ENCODE measurements around the gene TNNI3K.

TNNI3K gene

GRCh38 chr1:74534241-74534640 is 299.1 kb downstream of the TNNI3K start:
- no peak overlapping the region for H3K27ac Mint-ChIP-seq
- no peaks in the 10 kb centered on the region for H3K27me3 Mint-ChIP-seq
- no peaks in the 10 kb centered on the region for H3K36me3 Mint-ChIP-seq (ENCODE audit: low read depth)
- no peak overlapping the region for H3K4me3 Mint-ChIP-seq
- H3K4me1 Mint-ChIP-seq (ENCODE audit: low read depth), result no peaks in the 10 kb centered on the region
- H3K9me3 Mint-ChIP-seq, result no peaks in the 10 kb centered on the region
- no peak for DNase-seq

- no peak for DNase-seq
- Mint-ChIP-seq H3K9me3 (no peaks in the 10 kb centered on the region), H3K4me3 (no peak overlapping the region), H3K27ac (no peak overlapping the region), H3K36me3 (ENCODE audit: low read depth) (no peaks in the 10 kb centered on the region), H3K27me3 (peaks cover 3% of the 10 kb centered on the region), H3K4me1 (ENCODE audit: low read depth) (no peaks in the 10 kb centered on the region)
Measured at GRCh38 chr1:74545821-74546220, 310.6 kb downstream of the TNNI3K start.

- H3K27me3 Mint-ChIP-seq, result peaks cover 3% of the 10 kb centered on the region
- no peaks in the 10 kb centered on the region for H3K36me3 Mint-ChIP-seq (ENCODE audit: low read depth)
- H3K27ac Mint-ChIP-seq, result no peak overlapping the region
- no peak overlapping the region for H3K4me3 Mint-ChIP-seq
- DNase-seq, result no peak
- no peaks in the 10 kb centered on the region for H3K4me1 Mint-ChIP-seq (ENCODE audit: low read depth)
- H3K9me3 Mint-ChIP-seq, result no peaks in the 10 kb centered on the region
Measured at GRCh38 chr1:74548961-74549750, 314.0 kb downstream of the TNNI3K start.

DNA sequence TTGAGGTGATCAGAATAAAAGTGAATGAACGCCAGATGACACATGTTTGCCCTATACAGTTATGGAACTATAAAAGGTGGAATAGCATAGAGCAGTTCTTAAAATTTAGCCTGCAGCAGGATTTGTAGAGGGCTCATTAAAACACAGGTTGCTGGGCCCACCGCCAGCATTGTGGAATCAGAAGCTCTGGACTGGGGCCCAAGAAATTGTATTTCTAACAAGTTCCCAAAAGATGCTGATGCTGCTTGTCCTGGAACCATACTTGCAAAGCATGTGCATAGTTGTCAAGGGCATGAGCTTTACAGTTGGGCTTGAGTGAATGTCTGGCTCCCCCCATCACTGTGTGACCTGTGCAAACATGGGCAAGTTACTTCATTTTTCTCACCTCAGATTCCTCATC is 314.7 kb downstream of the TNNI3K start:
- Mint-ChIP-seq H3K4me1 (ENCODE audit: low read depth) (no peaks in the 10 kb centered on the region), H3K36me3 (ENCODE audit: low read depth) (no peaks in the 10 kb centered on the region), H3K9me3 (no peaks in the 10 kb centered on the region), H3K4me3 (no peak overlapping the region), H3K27ac (no peak overlapping the region), H3K27me3 (peaks cover 3% of the 10 kb centered on the region)
- no peak for DNase-seq

- Mint-ChIP-seq H3K27ac (no peak overlapping the region), H3K27me3 (no peaks in the 10 kb centered on the region), H3K4me1 (ENCODE audit: low read depth) (no peaks in the 10 kb centered on the region), H3K9me3 (no peaks in the 10 kb centered on the region), H3K36me3 (ENCODE audit: low read depth) (no peaks in the 10 kb centered on the region), H3K4me3 (no peak overlapping the region)
- no peak for DNase-seq
Measured at GRCh38 chr1:74570797-74571492, 335.8 kb downstream of the TNNI3K start.

- Mint-ChIP-seq H3K27me3 (no peaks in the 10 kb centered on the region), H3K9me3 (no peaks in the 10 kb centered on the region), H3K36me3 (ENCODE audit: low read depth) (no peaks in the 10 kb centered on the region), H3K4me3 (no peak overlapping the region), H3K4me1 (ENCODE audit: low read depth) (no peaks in the 10 kb centered on the region), H3K27ac (no peak overlapping the region)
- no peak for DNase-seq
Measured at GRCh38 chr1:74571493-74571800, 336.3 kb downstream of the TNNI3K start.

DNA sequence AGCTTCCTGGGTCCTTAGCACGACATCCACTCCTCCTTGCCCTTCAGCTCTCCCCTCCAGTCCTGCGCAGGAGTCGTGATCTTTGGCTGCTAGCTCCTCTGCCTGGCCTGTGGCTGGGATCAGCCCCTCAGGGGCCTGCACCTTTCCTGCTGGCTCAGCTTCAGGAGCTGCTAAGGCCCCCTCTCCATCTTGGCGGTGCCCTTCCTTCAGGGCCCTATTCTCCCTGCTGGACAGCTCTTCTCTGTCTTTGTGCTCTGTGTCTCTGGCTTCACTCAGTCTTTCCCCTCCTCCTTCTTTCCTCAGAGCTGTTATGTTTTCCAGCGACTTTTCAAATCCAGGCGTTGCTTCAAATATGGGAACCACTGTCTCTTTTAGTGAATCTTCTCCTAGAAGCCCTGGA is 336.7 kb downstream of the TNNI3K start:
- no peaks in the 10 kb centered on the region for H3K9me3 Mint-ChIP-seq
- no peak overlapping the region for H3K4me3 Mint-ChIP-seq
- no peak overlapping the region for H3K27ac Mint-ChIP-seq
- no peaks in the 10 kb centered on the region for H3K4me1 Mint-ChIP-seq (ENCODE audit: low read depth)
- no peaks in the 10 kb centered on the region for H3K36me3 Mint-ChIP-seq (ENCODE audit: low read depth)
- H3K27me3 Mint-ChIP-seq, result no peaks in the 10 kb centered on the region
- DNase-seq, result no peak

DNA sequence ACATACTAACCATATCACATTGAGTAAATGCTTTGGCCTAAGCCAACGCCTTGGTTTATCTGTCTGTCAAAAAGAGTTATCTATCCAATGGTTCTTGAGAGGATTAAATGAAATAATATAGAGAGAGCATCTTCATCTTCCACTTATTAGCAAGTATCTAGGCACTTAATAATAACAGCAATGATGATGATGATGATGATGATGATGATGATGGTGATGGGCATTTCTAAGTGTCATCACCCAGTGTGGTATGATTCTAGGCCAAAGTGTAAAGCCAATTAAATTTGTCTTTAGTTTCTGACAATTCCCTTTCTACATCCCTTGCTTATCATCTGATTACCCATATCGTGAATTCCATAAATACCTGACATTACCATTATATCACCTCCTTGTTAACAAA is 342.9 kb downstream of the TNNI3K start:
- H3K9me3 Mint-ChIP-seq, result no peaks in the 10 kb centered on the region
- H3K27ac Mint-ChIP-seq, result no peak overlapping the region
- no peaks in the 10 kb centered on the region for H3K4me1 Mint-ChIP-seq (ENCODE audit: low read depth)
- H3K36me3 Mint-ChIP-seq (ENCODE audit: low read depth), result no peaks in the 10 kb centered on the region
- no peak overlapping the region for H3K4me3 Mint-ChIP-seq
- DNase-seq, result no peak
- H3K27me3 Mint-ChIP-seq, result no peaks in the 10 kb centered on the region

GRCh38 chr1:74579425-74579824 is 344.2 kb downstream of the TNNI3K start:
- no peak for DNase-seq
- H3K9me3 Mint-ChIP-seq, result no peaks in the 10 kb centered on the region
- no peaks in the 10 kb centered on the region for H3K4me1 Mint-ChIP-seq (ENCODE audit: low read depth)
- peaks cover 9% of the 10 kb centered on the region for H3K27me3 Mint-ChIP-seq
- no peak overlapping the region for H3K27ac Mint-ChIP-seq
- H3K4me3 Mint-ChIP-seq, result no peak overlapping the region
- no peaks in the 10 kb centered on the region for H3K36me3 Mint-ChIP-seq (ENCODE audit: low read depth)

GRCh38 chr1:74583397-74583796 is 348.2 kb downstream of the TNNI3K start:
- Mint-ChIP-seq H3K4me1 (ENCODE audit: low read depth) (no peaks in the 10 kb centered on the region), H3K36me3 (ENCODE audit: low read depth) (no peaks in the 10 kb centered on the region), H3K9me3 (no peaks in the 10 kb centered on the region), H3K27ac (no peak overlapping the region), H3K4me3 (no peak overlapping the region), H3K27me3 (peaks cover 9% of the 10 kb centered on the region)
- DNase-seq, result no peak

DNA sequence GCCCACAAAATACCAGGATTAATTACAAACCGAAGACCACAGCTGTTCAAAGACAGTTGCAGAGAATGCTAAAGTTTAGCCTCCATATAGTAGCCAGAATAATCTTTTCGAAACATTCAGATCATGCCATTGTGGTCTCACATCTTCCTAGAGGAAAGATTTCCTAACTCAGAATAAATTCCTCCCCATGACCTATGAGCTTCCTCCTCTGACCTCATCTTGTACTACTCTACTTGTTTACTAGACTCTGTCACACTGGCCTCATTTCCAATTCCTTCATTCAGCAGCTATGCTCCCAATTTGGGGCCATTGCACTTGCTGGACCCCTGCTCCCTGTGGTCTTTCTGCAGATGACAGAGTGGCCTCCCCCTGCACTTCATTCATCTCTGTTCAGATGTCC is 349.0 kb downstream of the TNNI3K start:
- no peaks in the 10 kb centered on the region for H3K4me1 Mint-ChIP-seq (ENCODE audit: low read depth)
- H3K36me3 Mint-ChIP-seq (ENCODE audit: low read depth), result no peaks in the 10 kb centered on the region
- H3K27ac Mint-ChIP-seq, result no peak overlapping the region
- no peak for DNase-seq
- H3K27me3 Mint-ChIP-seq, result peaks cover 9% of the 10 kb centered on the region
- no peak overlapping the region for H3K4me3 Mint-ChIP-seq
- H3K9me3 Mint-ChIP-seq, result no peaks in the 10 kb centered on the region

- Mint-ChIP-seq H3K27me3 (peaks cover 9% of the 10 kb centered on the region), H3K27ac (no peak overlapping the region), H3K9me3 (no peaks in the 10 kb centered on the region), H3K4me1 (ENCODE audit: low read depth) (no peaks in the 10 kb centered on the region), H3K4me3 (no peak overlapping the region), H3K36me3 (ENCODE audit: low read depth) (no peaks in the 10 kb centered on the region)
- DNase-seq, result no peak
Measured at GRCh38 chr1:74586253-74586897, 351.2 kb downstream of the TNNI3K start.

- Mint-ChIP-seq H3K27me3 (peaks cover 9% of the 10 kb centered on the region), H3K4me3 (no peak overlapping the region), H3K36me3 (ENCODE audit: low read depth) (no peaks in the 10 kb centered on the region), H3K4me1 (ENCODE audit: low read depth) (no peaks in the 10 kb centered on the region), H3K9me3 (no peaks in the 10 kb centered on the region), H3K27ac (no peak overlapping the region)
- DNase-seq, result no peak
Measured at GRCh38 chr1:74587888-74588287, 352.7 kb downstream of the TNNI3K start.

DNA sequence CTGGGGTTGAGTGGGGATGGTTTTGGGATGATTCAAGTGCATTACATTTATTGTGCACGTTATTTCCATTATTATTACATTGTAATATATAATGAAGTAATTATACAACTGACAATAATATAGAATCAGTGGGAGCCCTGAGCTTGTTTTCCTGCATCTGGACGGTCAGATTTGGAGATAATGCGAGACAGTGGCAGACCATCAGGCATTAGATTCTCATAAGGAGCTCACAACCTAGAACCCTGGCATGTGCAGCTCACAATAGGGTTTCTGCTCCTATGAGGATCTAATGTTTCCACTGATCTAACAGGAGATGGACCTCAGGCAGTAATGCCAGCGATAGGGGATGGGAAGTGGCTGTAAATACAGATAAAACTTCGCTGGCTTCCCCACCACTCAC is 355.1 kb downstream of the TNNI3K start:
- Mint-ChIP-seq H3K27me3 (no peaks in the 10 kb centered on the region), H3K4me1 (ENCODE audit: low read depth) (no peaks in the 10 kb centered on the region), H3K27ac (no peak overlapping the region), H3K4me3 (no peak overlapping the region), H3K9me3 (no peaks in the 10 kb centered on the region), H3K36me3 (ENCODE audit: low read depth) (no peaks in the 10 kb centered on the region)
- no peak for DNase-seq

DNA sequence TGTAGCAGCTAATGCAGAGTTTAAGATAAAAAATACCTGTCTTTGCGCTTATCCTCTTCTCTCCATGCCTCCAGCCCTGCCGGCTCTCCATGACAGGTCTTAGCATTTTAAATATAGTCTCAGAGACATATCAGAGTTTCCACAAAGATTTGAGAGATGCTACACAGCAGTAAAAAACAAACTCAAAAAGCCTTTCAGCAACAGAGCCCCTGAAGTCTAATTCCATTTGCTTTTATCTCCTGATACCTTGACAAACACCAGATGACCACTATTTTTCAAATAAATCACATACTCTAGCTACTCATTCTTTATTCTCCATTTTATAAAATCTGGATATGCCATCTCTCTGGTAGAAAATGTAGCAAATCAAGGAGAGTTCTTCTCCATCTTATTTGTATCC is 356.8 kb downstream of the TNNI3K start:
- H3K27me3 Mint-ChIP-seq, result no peaks in the 10 kb centered on the region

More for the DNA sequence above, 356.8 kb downstream of the TNNI3K start:
- Mint-ChIP-seq H3K4me1 (ENCODE audit: low read depth) (no peaks in the 10 kb centered on the region), H3K36me3 (ENCODE audit: low read depth) (no peaks in the 10 kb centered on the region), H3K9me3 (no peaks in the 10 kb centered on the region), H3K27ac (no peak overlapping the region), H3K4me3 (no peak overlapping the region)
- no peak for DNase-seq
